Measurements from ENCODE around the gene TMEM117.

The TMEM117 gene

GRCh38 chr12:44100264-44100663 lies 264.4 kb downstream of the TMEM117 start:
- Histone ChIP-seq H3K9me3 (ENCODE audit: low read length) (no peaks in the 10 kb centered on the region), H3K27ac (ENCODE audit: low read depth, low read length, poor library complexity, severe bottlenecking) (no peak overlapping the region), H3K4me2 (ENCODE audit: low read length) (no peak overlapping the region), H3K4me1 (ENCODE audit: insufficient read depth, low read length, severe bottlenecking) (no peaks in the 10 kb centered on the region), H2AFZ (ENCODE audit: low read length) (no peak overlapping the region), H3K27me3 (ENCODE audit: insufficient read depth, low read length) (no peaks in the 10 kb centered on the region), H3K9ac (ENCODE audit: low read length) (no peak overlapping the region), H3K79me2 (ENCODE audit: insufficient read depth, low read length) (no peaks in the 10 kb centered on the region), H3F3A (ENCODE audit: insufficient read depth, low read length) (no peaks in the 10 kb centered on the region), H3K9me2 (ENCODE audit: low read depth, low read length) (no peaks in the 10 kb centered on the region), H4K20me1 (ENCODE audit: insufficient read depth, low read length) (no peaks in the 10 kb centered on the region), H3K36me3 (ENCODE audit: insufficient read depth, low read length) (no peaks in the 10 kb centered on the region), H3K4me3 (ENCODE audit: low read depth, low read length, poor library complexity, severe bottlenecking) (no peak overlapping the region)
- no peak for TF ChIP-seq EZH2 (IDR thresholded peaks at IDR 0.05; ENCODE audit: borderline replicate concordance, low read length)
- no peak for TF ChIP-seq CTCF (IDR thresholded peaks at IDR 0.05; ENCODE audit: low read length)

GRCh38 chr12:44101475-44101874 lies 265.6 kb downstream of the TMEM117 start:
- Histone ChIP-seq H3K9ac (ENCODE audit: low read length) (no peak overlapping the region), H3K27ac (ENCODE audit: low read depth, low read length, poor library complexity, severe bottlenecking) (no peak overlapping the region), H3K36me3 (ENCODE audit: insufficient read depth, low read length) (no peaks in the 10 kb centered on the region), H2AFZ (ENCODE audit: low read length) (no peak overlapping the region), H4K20me1 (ENCODE audit: insufficient read depth, low read length) (no peaks in the 10 kb centered on the region), H3K9me2 (ENCODE audit: low read depth, low read length) (no peaks in the 10 kb centered on the region), H3K9me3 (ENCODE audit: low read length) (no peaks in the 10 kb centered on the region), H3K79me2 (ENCODE audit: insufficient read depth, low read length) (no peaks in the 10 kb centered on the region), H3K4me1 (ENCODE audit: insufficient read depth, low read length, severe bottlenecking) (no peaks in the 10 kb centered on the region), H3K4me2 (ENCODE audit: low read length) (no peak overlapping the region), H3F3A (ENCODE audit: insufficient read depth, low read length) (no peaks in the 10 kb centered on the region), H3K4me3 (ENCODE audit: low read depth, low read length, poor library complexity, severe bottlenecking) (no peak overlapping the region), H3K27me3 (ENCODE audit: insufficient read depth, low read length) (no peaks in the 10 kb centered on the region)
- TF ChIP-seq CTCF (IDR thresholded peaks at IDR 0.05; ENCODE audit: low read length) (no peak), EZH2 (IDR thresholded peaks at IDR 0.05; ENCODE audit: borderline replicate concordance, low read length) (no peak)

- H3K9me2 ChIP-seq (ENCODE audit: low read depth, low read length), result no peaks in the 10 kb centered on the region
Observed at GRCh38 chr12:44114906-44115305, 279.0 kb downstream of the TMEM117 start.

More at GRCh38 chr12:44114906-44115305, 279.0 kb downstream of the TMEM117 start:
- TF ChIP-seq CTCF (IDR thresholded peaks at IDR 0.05; ENCODE audit: low read length) (no peak), EZH2 (IDR thresholded peaks at IDR 0.05; ENCODE audit: borderline replicate concordance, low read length) (no peak)
- H3K4me3 ChIP-seq (ENCODE audit: low read depth, low read length, poor library complexity, severe bottlenecking), result no peak overlapping the region
- H3K4me1 ChIP-seq (ENCODE audit: insufficient read depth, low read length, severe bottlenecking), result no peaks in the 10 kb centered on the region
- no peaks in the 10 kb centered on the region for H3K27me3 ChIP-seq (ENCODE audit: insufficient read depth, low read length)
- H2AFZ ChIP-seq (ENCODE audit: low read length), result no peak overlapping the region
- no peaks in the 10 kb centered on the region for H4K20me1 ChIP-seq (ENCODE audit: insufficient read depth, low read length)
- H3K36me3 ChIP-seq (ENCODE audit: insufficient read depth, low read length), result no peaks in the 10 kb centered on the region
- no peaks in the 10 kb centered on the region for H3K79me2 ChIP-seq (ENCODE audit: insufficient read depth, low read length)
- H3K9me3 ChIP-seq (ENCODE audit: low read length), result no peaks in the 10 kb centered on the region
- no peak overlapping the region for H3K9ac ChIP-seq (ENCODE audit: low read length)
- no peak overlapping the region for H3K27ac ChIP-seq (ENCODE audit: low read depth, low read length, poor library complexity, severe bottlenecking)
- H3F3A ChIP-seq (ENCODE audit: insufficient read depth, low read length), result no peaks in the 10 kb centered on the region
- H3K4me2 ChIP-seq (ENCODE audit: low read length), result no peak overlapping the region

All from OCI-LY1 (cell line).